ENCODE results near the gene TAS2R39. TPM values are rescaled to one million over a fixed set of nuclear protein-coding genes. Genes with fewer than 3 reads are reported as not detected.
"Not testable (repeated sequence)": the region's sequence is repeated elsewhere in the genome, so short reads cannot be mapped to it uniquely, and the experiment has no call there.

The TAS2R39 gene
- total RNA-seq, result not detected
- polyA plus RNA-seq, result not detected
- long read RNA-seq, donor 1, result 0 reads
- long read RNA-seq, donor 2, result 0 reads

- 60 to 77% (median 72%) methylated on average over 3 of the region's 3 CpGs for WGBS, 5 donors
- Histone ChIP-seq H3K9me3 (peaks cover 0 to 22% (median 14%) of the 10 kb centered on the region in 8 donors), H3K4me1 (peaks cover 0 to 16% (median 0%) of the 10 kb centered on the region in 6 donors), H3K4me3 (no peak within 1 kb of the TSS), H3K36me3 (no peaks in the 10 kb centered on the region), H3K27ac (no peak within 1 kb of the TSS), H3K27me3 (replicated peaks in 1 of 7) (no peaks in the 10 kb centered on the region)
- intact Hi-C loops (cut with DNase I; ENCODE audit: low total_unique reads), result no loop called here
- TF ChIP-seq, protein P1, sequence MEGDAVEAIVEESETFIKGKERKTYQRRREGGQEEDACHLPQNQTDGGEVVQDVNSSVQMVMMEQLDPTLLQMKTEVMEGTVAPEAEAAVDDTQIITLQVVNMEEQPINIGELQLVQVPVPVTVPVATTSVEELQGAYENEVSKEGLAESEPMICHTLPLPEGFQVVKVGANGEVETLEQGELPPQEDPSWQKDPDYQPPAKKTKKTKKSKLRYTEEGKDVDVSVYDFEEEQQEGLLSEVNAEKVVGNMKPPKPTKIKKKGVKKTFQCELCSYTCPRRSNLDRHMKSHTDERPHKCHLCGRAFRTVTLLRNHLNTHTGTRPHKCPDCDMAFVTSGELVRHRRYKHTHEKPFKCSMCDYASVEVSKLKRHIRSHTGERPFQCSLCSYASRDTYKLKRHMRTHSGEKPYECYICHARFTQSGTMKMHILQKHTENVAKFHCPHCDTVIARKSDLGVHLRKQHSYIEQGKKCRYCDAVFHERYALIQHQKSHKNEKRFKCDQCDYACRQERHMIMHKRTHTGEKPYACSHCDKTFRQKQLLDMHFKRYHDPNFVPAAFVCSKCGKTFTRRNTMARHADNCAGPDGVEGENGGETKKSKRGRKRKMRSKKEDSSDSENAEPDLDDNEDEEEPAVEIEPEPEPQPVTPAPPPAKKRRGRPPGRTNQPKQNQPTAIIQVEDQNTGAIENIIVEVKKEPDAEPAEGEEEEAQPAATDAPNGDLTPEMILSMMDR (IDR thresholded peaks at IDR 0.05 in 8 of 11, conservative IDR thresholded peaks at IDR 0.05 in 3 of 11), result no peak
- no peak for TF ChIP-seq POLR2A (IDR thresholded peaks at IDR 0.05)
- TF ChIP-seq POLR2AphosphoS5 (IDR thresholded peaks at IDR 0.05), result no peak
- DNase-seq, result no peak
Measured at GRCh38 chr7:143183024-143183423, at the start of gene TAS2R39. Gene TAS2R39 (plus strand): TSS chr7:143183419. CDS start chr7:143183419, 0 bp downstream.

GRCh38 chr7:143147070-143147469 lies 36.1 kb upstream of the TAS2R39 start:
- no peaks in the 10 kb centered on the region for H3K4me1 ChIP-seq
- DNase-seq, result no peak
- intact Hi-C loops (cut with DNase I; ENCODE audit: low total_unique reads), result no loop called here
- H3K9me3 ChIP-seq, result peaks cover 0 to 15% (median 4%) of the 10 kb centered on the region in 8 donors
- H3K27me3 ChIP-seq (replicated peaks in 1 of 7), result no peaks in the 10 kb centered on the region
- H3K4me3 ChIP-seq, result no peak overlapping the region
- no peak for TF ChIP-seq POLR2A (IDR thresholded peaks at IDR 0.05)
- no peak for TF ChIP-seq POLR2AphosphoS5 (IDR thresholded peaks at IDR 0.05)
- TF ChIP-seq, protein P1 (IDR thresholded peaks at IDR 0.05 in 8 of 11, conservative IDR thresholded peaks at IDR 0.05 in 3 of 11), result no peak
- H3K27ac ChIP-seq, result no peak overlapping the region
- H3K36me3 ChIP-seq, result no peaks in the 10 kb centered on the region

DNA sequence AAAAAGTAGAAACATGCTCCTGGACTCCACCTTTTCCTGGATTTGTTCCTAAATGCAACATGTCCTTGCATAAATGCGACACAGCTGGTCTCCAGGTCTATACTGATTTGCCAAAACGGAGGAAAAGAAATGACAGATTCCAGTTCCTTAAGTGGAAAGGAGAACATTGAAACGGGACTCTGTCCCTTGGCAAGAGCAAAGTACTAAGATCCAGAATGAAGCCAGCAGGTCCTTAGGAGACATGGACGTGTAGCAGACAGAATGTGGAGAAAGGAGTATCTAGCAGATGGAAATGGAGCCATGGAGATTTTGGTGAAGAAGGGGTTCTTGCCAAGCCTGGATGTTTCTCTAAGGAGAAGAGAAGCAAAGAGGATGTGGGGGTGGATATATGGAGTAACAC lies 35.2 kb upstream of the TAS2R39 start:
- H3K27ac ChIP-seq, result no peak overlapping the region
- DNase-seq, result no peak
- H3K27me3 ChIP-seq (replicated peaks in 1 of 7), result no peaks in the 10 kb centered on the region
- intact Hi-C loops (cut with DNase I; ENCODE audit: low total_unique reads), result no loop called here
- TF ChIP-seq, protein P1 (IDR thresholded peaks at IDR 0.05 in 8 of 11, conservative IDR thresholded peaks at IDR 0.05 in 3 of 11), result no peak
- TF ChIP-seq POLR2AphosphoS5 (IDR thresholded peaks at IDR 0.05) (no peak), POLR2A (IDR thresholded peaks at IDR 0.05) (no peak)
- no peak overlapping the region for H3K4me3 ChIP-seq
- H3K9me3 ChIP-seq, result peaks cover 0 to 19% (median 4%) of the 10 kb centered on the region in 8 donors
- no peaks in the 10 kb centered on the region for H3K4me1 ChIP-seq
- no peaks in the 10 kb centered on the region for H3K36me3 ChIP-seq
- 69 to 87% (median 74%) methylated on average over 4 of the region's 4 CpGs for WGBS, 5 donors

DNA sequence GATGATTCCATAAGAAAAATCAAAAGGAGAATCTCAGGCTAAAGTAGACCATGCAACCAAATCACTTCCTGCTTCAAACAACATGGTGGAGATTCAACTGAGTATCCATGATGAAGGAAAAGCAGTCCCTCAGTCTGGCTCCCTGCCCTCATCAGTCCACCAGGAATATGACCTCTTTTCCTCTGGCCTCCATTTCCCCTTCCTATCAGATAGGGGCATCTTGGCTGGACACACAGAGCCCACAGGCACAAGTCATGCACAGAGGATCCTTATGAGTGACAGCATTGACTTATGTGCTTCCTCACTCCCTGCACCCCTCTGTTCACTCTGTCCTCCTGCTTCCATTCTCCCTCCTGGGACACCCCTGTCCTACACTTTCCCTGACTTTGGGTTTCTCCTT lies 34.6 kb upstream of the TAS2R39 start:
- no peaks in the 10 kb centered on the region for H3K36me3 ChIP-seq
- intact Hi-C loops (cut with DNase I; ENCODE audit: low total_unique reads), result no loop called here
- no peak for DNase-seq
- peaks cover 0 to 19% (median 4%) of the 10 kb centered on the region in 8 donors for H3K9me3 ChIP-seq
- no peak overlapping the region for H3K4me3 ChIP-seq
- TF ChIP-seq, protein P1 (IDR thresholded peaks at IDR 0.05 in 8 of 11, conservative IDR thresholded peaks at IDR 0.05 in 3 of 11), result no peak
- TF ChIP-seq POLR2AphosphoS5 (IDR thresholded peaks at IDR 0.05) (no peak), POLR2A (IDR thresholded peaks at IDR 0.05) (no peak)
- H3K27ac ChIP-seq, result no peak overlapping the region
- no peaks in the 10 kb centered on the region for H3K27me3 ChIP-seq (replicated peaks in 1 of 7)
- H3K4me1 ChIP-seq, result no peaks in the 10 kb centered on the region

DNA sequence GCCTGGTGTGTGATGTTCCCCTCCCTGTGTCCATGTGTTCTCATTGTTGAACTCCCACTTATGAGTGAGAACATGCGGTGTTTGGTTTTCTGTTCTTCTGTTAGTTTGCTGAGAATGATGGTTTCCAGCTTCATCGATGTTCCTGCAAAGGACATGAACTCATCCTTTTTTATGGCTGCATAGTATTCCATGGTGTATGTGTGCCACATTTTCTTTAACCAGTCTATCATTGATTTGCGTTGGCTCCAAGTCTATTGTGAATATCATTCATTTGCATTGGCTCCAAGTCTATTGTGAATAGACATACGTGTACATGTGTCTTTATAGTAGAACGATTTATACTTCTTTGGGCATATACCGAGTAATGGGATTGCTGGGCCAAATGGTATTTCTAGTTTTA lies 32.5 kb upstream of the TAS2R39 start:
- H3K9me3 ChIP-seq, result peaks cover 0 to 19% (median 4%) of the 10 kb centered on the region in 8 donors
- intact Hi-C loops (cut with DNase I; ENCODE audit: low total_unique reads); H3K27me3 ChIP-seq (replicated peaks in 1 of 7); H3K27ac ChIP-seq; H3K36me3 ChIP-seq; H3K4me1 ChIP-seq; H3K4me3 ChIP-seq; DNase-seq: not testable (repeated sequence)
- 95 to 98% (median 96%) methylated on average over 6 of the region's 6 CpGs for WGBS, 5 donors

DNA sequence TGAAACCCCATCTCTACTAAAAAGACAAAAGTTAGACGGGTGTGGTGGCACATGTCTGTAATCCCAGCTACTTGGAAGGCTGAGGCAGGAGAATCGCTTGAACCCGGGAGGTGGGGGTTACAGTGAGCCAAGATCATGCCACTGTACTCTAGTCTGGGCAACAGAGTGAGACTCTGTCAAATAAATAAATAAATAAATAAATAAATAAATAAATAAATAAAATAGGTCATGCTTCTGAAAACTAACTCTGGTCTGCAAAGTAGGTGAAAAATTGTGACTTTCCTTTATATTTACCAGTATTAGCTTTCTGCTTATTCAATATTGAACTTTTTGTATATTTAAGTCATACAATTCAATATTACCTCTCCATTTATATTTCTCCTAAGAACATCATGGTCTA lies 24.6 kb upstream of the TAS2R39 start:
- H3K36me3 ChIP-seq; H3K27ac ChIP-seq; DNase-seq; H3K4me1 ChIP-seq; intact Hi-C loops (cut with DNase I; ENCODE audit: low total_unique reads); H3K4me3 ChIP-seq; H3K9me3 ChIP-seq; H3K27me3 ChIP-seq (replicated peaks in 1 of 7): not testable (repeated sequence)
- WGBS, 5 donors, result 89 to 97% (median 92%) methylated on average over 3 of the region's 3 CpGs
